H9 (cell line): ENCODE data around the gene PTPRH. TPM values are rescaled to one million over a fixed set of nuclear protein-coding genes. Genes with fewer than 3 reads are reported as not detected.

Source experiments
- DNase-seq: peaks from one replicate; pipeline ENCODE4 v3.0.0-alpha.2; 2017
- H2AFZ ChIP-seq: one replicate; pipeline ENCODE4 v1.6.1; 2013; ENCODE audit warnings: mild to moderate bottlenecking, low read length, control low read depth, moderate library complexity
- H2AK5ac ChIP-seq: 2 replicates; pipeline ENCODE4 v1.6.1; 2013; ENCODE audit warnings: low read length, control low read depth, mixed read lengths; ENCODE audit not compliant: insufficient read length
- H2BK120ac ChIP-seq: one replicate; pipeline ENCODE4 v1.6.1; 2013; ENCODE audit warnings: low read depth, mild to moderate bottlenecking, low read length, control low read depth, inconsistent platforms; ENCODE audit not compliant: poor library complexity, severe bottlenecking
- H2BK12ac ChIP-seq: 2 replicates; pipeline ENCODE4 v1.6.1; 2013; ENCODE audit warnings: low read length, control low read depth, mixed read lengths, low read depth; ENCODE audit not compliant: insufficient read length
- H2BK15ac ChIP-seq: 2 replicates; pipeline ENCODE4 v1.6.1; 2013; ENCODE audit warnings: low read depth, low read length, control low read depth
- H2BK20ac ChIP-seq: one replicate; pipeline ENCODE4 v1.6.1; 2013; ENCODE audit warnings: low read depth, mild to moderate bottlenecking, low read length, control low read depth, inconsistent platforms; ENCODE audit not compliant: poor library complexity, severe bottlenecking
- H2BK5ac ChIP-seq: 2 replicates; pipeline ENCODE4 v1.6.1; 2013; ENCODE audit warnings: low read length, control low read depth, mixed read lengths; ENCODE audit not compliant: insufficient read length
- H3K14ac ChIP-seq: 2 replicates; pipeline ENCODE4 v1.6.1; 2013; ENCODE audit warnings: low read length, control low read depth; ENCODE audit not compliant: insufficient read depth
- H3K18ac ChIP-seq: 2 replicates; pipeline ENCODE4 v1.6.1; 2013; ENCODE audit warnings: low read depth, mild to moderate bottlenecking, mixed read lengths, low read length, control low read depth; ENCODE audit not compliant: insufficient read length
- H3K23ac ChIP-seq: 2 replicates; pipeline ENCODE4 v1.6.1; 2013; ENCODE audit warnings: low read length, control low read depth, mixed read lengths, low read depth; ENCODE audit not compliant: insufficient read length
- H3K23me2 ChIP-seq: 2 replicates; pipeline ENCODE4 v1.6.1; 2013; ENCODE audit warnings: low read depth, mild to moderate bottlenecking, mixed read lengths, low read length, control low read depth; ENCODE audit not compliant: insufficient read length, poor library complexity, severe bottlenecking
- H3K27ac ChIP-seq: 2 replicates; pipeline ENCODE4 v1.5.1; 2013; ENCODE audit warnings: low read length, control low read depth, mixed read lengths, low read depth; ENCODE audit not compliant: insufficient read length
- H3K27me3 ChIP-seq: 2 replicates; pipeline ENCODE4 v1.6.1; 2013; ENCODE audit warnings: low read length, control low read depth, inconsistent platforms; ENCODE audit not compliant: insufficient read depth
- H3K4ac ChIP-seq: 2 replicates; pipeline ENCODE4 v1.6.1; 2013; ENCODE audit warnings: low read depth, mild to moderate bottlenecking, control low read depth, inconsistent platforms, low read length, moderate library complexity
- H3K4me1 ChIP-seq: 2 replicates; pipeline ENCODE4 v1.6.1; 2013; ENCODE audit warnings: low read length, control low read depth, inconsistent platforms; ENCODE audit not compliant: insufficient read depth
- H3K4me2 ChIP-seq: 2 replicates; pipeline ENCODE4 v1.6.1; 2013; ENCODE audit warnings: low read length, control low read depth, mixed read lengths; ENCODE audit not compliant: insufficient read length, insufficient read depth
- H3K56ac ChIP-seq: 2 replicates; pipeline ENCODE4 v1.6.1; 2013; ENCODE audit warnings: low read depth, mild to moderate bottlenecking, mixed read lengths, low read length, control low read depth; ENCODE audit not compliant: insufficient read length
- H3K79me1 ChIP-seq: 2 replicates; pipeline ENCODE4 v1.6.1; 2013; ENCODE audit warnings: low read depth, mild to moderate bottlenecking, moderate library complexity, low read length, control low read depth, inconsistent platforms; ENCODE audit not compliant: insufficient read depth, poor library complexity, severe bottlenecking
- H3K79me2 ChIP-seq: 2 replicates; pipeline ENCODE4 v1.6.1; 2013; ENCODE audit warnings: low read length, control low read depth, inconsistent platforms; ENCODE audit not compliant: insufficient read depth
- H3K9ac ChIP-seq: 2 replicates; pipeline ENCODE4 v1.6.1; 2013; ENCODE audit warnings: low read length, control low read depth, mixed read lengths; ENCODE audit not compliant: insufficient read length; ENCODE audit errors: extremely low read depth
- H3K9me3 ChIP-seq: one replicate; pipeline ENCODE4 v1.6.1; 2013; ENCODE audit warnings: low read depth, low read length, inconsistent platforms; ENCODE audit not compliant: control insufficient read depth
- H3T11ph ChIP-seq: one replicate; pipeline ENCODE4 v1.6.1; 2013; ENCODE audit warnings: mild to moderate bottlenecking, low read length, control low read depth, inconsistent platforms
- H4K20me1 ChIP-seq: one replicate; pipeline ENCODE4 v1.6.1; 2013; ENCODE audit not compliant: control insufficient read depth, insufficient read length, insufficient read depth
- H4K5ac ChIP-seq: 2 replicates; pipeline ENCODE4 v1.6.1; 2013; ENCODE audit warnings: low read depth, mild to moderate bottlenecking, mixed read lengths, low read length, control low read depth; ENCODE audit not compliant: insufficient read length
- H4K8ac ChIP-seq: replicated peaks from 2 replicates; pipeline ENCODE4 v1.6.1; 2013; ENCODE audit warnings: low read length, control low read depth, mixed read lengths, low read depth; ENCODE audit not compliant: insufficient read length
- H4K91ac ChIP-seq: 2 replicates; pipeline ENCODE4 v1.6.1; 2013; ENCODE audit warnings: low read depth, mild to moderate bottlenecking, moderate library complexity, mixed read lengths, low read length, control low read depth; ENCODE audit not compliant: insufficient read length
- H3K27ac Mint-ChIP-seq, 3 experiments: 2 replicates in 2 of 3; 3 replicates in 1 of 3; pipeline ENCODE4 v1.8.0; 2020 to 2021; ENCODE audit warnings: mixed read lengths in 3 of 3, mild to moderate bottlenecking in 1 of 3, moderate library complexity in 1 of 3
- H3K27me3 Mint-ChIP-seq: 2 replicates; pipeline ENCODE4 v1.8.0; 2021; ENCODE audit warnings: low read depth, mild to moderate bottlenecking, moderate library complexity, mixed read lengths
- H3K36me3 Mint-ChIP-seq, 3 experiments: 2 replicates in 2 of 3; 3 replicates in 1 of 3; pipeline ENCODE4 v1.8.0; 2020 to 2021; ENCODE audit warnings: low read depth in 3 of 3, mixed read lengths in 3 of 3; ENCODE audit not compliant: insufficient read depth in 1 of 3
- H3K4me1 Mint-ChIP-seq, 2 experiments: 2 replicates each; pipeline ENCODE4 v1.8.0; 2020; ENCODE audit warnings: mixed read lengths in 2 of 2
- H3K4me3 Mint-ChIP-seq, 2 experiments: 2 replicates in 1 of 2; 3 replicates in 1 of 2; pipeline ENCODE4 v1.8.0; 2020 to 2021; ENCODE audit warnings: mild to moderate bottlenecking in 2 of 2, mixed read lengths in 2 of 2, moderate library complexity in 1 of 2
- H3K9me3 Mint-ChIP-seq, 2 experiments: 2 replicates in 1 of 2; 3 replicates in 1 of 2; pipeline ENCODE4 v1.8.0; 2020; ENCODE audit warnings: mild to moderate bottlenecking in 2 of 2, mixed read lengths in 2 of 2, moderate library complexity in 1 of 2
- total RNA-seq: library from RNA; stranded (reverse); gene quantifications from 2 replicates; pipeline ENCODE4 v1.2.1, GENCODE V29; 2021
- TF ChIP-seq, protein P1 (sequence below): fragments of 200-600 bp; sonication (generic); conservative IDR thresholded peaks from 3 replicates; pipeline ENCODE4 v1.8.0; 2021; ENCODE audit warnings: antibody characterized with exemption, mild to moderate bottlenecking

The PTPRH gene
- total RNA-seq, 1 experiment from 2014 or later = 0.24 TPM

GRCh38 chr19:55152017-55152416, 57.3 kb downstream of the PTPRH start:
- no peak overlapping the region for H3T11ph ChIP-seq
- no peak overlapping the region for H3K56ac ChIP-seq
- no peak for DNase-seq
- no peak overlapping the region for H2AFZ ChIP-seq
- no peak overlapping the region for H3K27ac Mint-ChIP-seq
- no peak overlapping the region for H3K27ac ChIP-seq
- H4K5ac ChIP-seq = no peak overlapping the region
- no peak overlapping the region for H2BK20ac ChIP-seq
- H4K8ac ChIP-seq = no peak overlapping the region
- H3K18ac ChIP-seq = no peak overlapping the region
- peaks cover 25 to 27% of the 10 kb centered on the region in 2 experiments for H3K4me1 Mint-ChIP-seq
- no peaks in the 10 kb centered on the region for H3K9me3 ChIP-seq
- no peak overlapping the region for H3K4ac ChIP-seq
- no peaks in the 10 kb centered on the region for H3K79me2 ChIP-seq
- no peak overlapping the region for H2AK5ac ChIP-seq
- peaks cover 5% of the 10 kb centered on the region for H3K27me3 Mint-ChIP-seq
- H3K27me3 ChIP-seq = no peaks in the 10 kb centered on the region
- no peaks in the 10 kb centered on the region for H3K79me1 ChIP-seq
- peaks cover 11% of the 10 kb centered on the region; the same call in 1 of the 2 replicates for H3K4me1 ChIP-seq
- H3K9ac ChIP-seq = no peak overlapping the region
- H3K9me3 Mint-ChIP-seq = no peaks in the 10 kb centered on the region; a peak in 3 of 5 replicates
- H2BK15ac ChIP-seq = no peak overlapping the region
- H3K23me2 ChIP-seq = peaks cover 6% of the 10 kb centered on the region
- H4K91ac ChIP-seq = no peak overlapping the region
- no peak overlapping the region for H2BK5ac ChIP-seq
- peaks cover 26 to 39% (median 38%) of the 10 kb centered on the region in 3 experiments for H3K36me3 Mint-ChIP-seq
- no peak overlapping the region for H3K4me3 Mint-ChIP-seq
- no peak overlapping the region for H3K23ac ChIP-seq
- no peak overlapping the region for H3K14ac ChIP-seq
- no peaks in the 10 kb centered on the region for H4K20me1 ChIP-seq
- H2BK12ac ChIP-seq = no peak overlapping the region
- no peak overlapping the region for H3K4me2 ChIP-seq
- TF ChIP-seq, protein P1, sequence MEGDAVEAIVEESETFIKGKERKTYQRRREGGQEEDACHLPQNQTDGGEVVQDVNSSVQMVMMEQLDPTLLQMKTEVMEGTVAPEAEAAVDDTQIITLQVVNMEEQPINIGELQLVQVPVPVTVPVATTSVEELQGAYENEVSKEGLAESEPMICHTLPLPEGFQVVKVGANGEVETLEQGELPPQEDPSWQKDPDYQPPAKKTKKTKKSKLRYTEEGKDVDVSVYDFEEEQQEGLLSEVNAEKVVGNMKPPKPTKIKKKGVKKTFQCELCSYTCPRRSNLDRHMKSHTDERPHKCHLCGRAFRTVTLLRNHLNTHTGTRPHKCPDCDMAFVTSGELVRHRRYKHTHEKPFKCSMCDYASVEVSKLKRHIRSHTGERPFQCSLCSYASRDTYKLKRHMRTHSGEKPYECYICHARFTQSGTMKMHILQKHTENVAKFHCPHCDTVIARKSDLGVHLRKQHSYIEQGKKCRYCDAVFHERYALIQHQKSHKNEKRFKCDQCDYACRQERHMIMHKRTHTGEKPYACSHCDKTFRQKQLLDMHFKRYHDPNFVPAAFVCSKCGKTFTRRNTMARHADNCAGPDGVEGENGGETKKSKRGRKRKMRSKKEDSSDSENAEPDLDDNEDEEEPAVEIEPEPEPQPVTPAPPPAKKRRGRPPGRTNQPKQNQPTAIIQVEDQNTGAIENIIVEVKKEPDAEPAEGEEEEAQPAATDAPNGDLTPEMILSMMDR = no peak
- no peak overlapping the region for H2BK120ac ChIP-seq
